Esophagus squamous epithelium (tissue), 4 donors: ENCODE results near the gene NME7.

Experiments
- CTCF ChIP-seq, 6 experiments: fragments of 450-650 bp in 4 of 6; fragments of 200-600 bp in 2 of 6; sonication (generic) in 2 of 6; IDR thresholded peaks; one replicate each; pipeline ENCODE4 v1.5.1; 2016 to 2019; ENCODE audit warnings: antibody characterized with exemption in 6 of 6, mild to moderate bottlenecking in 4 of 6, moderate library complexity in 4 of 6
- POLR2A ChIP-seq, 4 donors: fragments of 450-650 bp; IDR thresholded peaks; one replicate each; pipeline ENCODE4 v1.6.1; 2017; ENCODE audit warnings: antibody characterized with exemption in 4 of 4, mild to moderate bottlenecking in 4 of 4, moderate library complexity in 3 of 4

- TF ChIP-seq CTCF (IDR thresholded peaks at IDR 0.05) (no peak), POLR2A (IDR thresholded peaks at IDR 0.05) (no peak)
These were observed 211.0 kb downstream of the NME7 start for GRCh38 chr1:169156580-169156979.
